Fibroblast of pulmonary artery (primary cell): ENCODE data around the gene MAST4.

Experiments
- DNase-seq: peaks from one replicate; pipeline ENCODE4 v3.0.0-alpha.2; 2010; ENCODE audit warnings: low read depth
- H3K4me3 ChIP-seq: replicated peaks from 2 replicates; pipeline ENCODE4 v1.5.1; 2011; ENCODE audit warnings: low read depth, mild to moderate bottlenecking, control low read depth, low read length, moderate library complexity
- CTCF ChIP-seq: IDR thresholded peaks from 2 replicates; pipeline ENCODE4 v1.5.1; 2011; ENCODE audit warnings: mild to moderate bottlenecking, control low read depth, low read length, inconsistent platforms; ENCODE audit errors: missing control alignments

The MAST4 gene

GRCh38 chr5:66595756-66596635 is at the start of gene MAST4:
MAST4 (plus strand) TSS chr5:66596393; CDS start chr5:66596656, 263 bp downstream.
- TF ChIP-seq CTCF = no peak
- DNase-seq = peak; percentile 91
- peak within 1 kb of the TSS; percentile 58 for H3K4me3 ChIP-seq

- no peak for DNase-seq
- no peak for TF ChIP-seq CTCF
- H3K4me3 ChIP-seq = no peak overlapping the region
These were observed 49.7 kb upstream of the MAST4 start for GRCh38 chr5:66546541-66546940.

GRCh38 chr5:66551338-66551737 is 44.9 kb upstream of the MAST4 start:
- H3K4me3 ChIP-seq = no peak overlapping the region
- no peak for TF ChIP-seq CTCF
- no peak for DNase-seq

GRCh38 chr5:66551945-66552344 is 44.2 kb upstream of the MAST4 start:
- DNase-seq = peak; percentile 22
- no peak for TF ChIP-seq CTCF
- no peak overlapping the region for H3K4me3 ChIP-seq

GRCh38 chr5:66553368-66553912 is 42.8 kb upstream of the MAST4 start:
- no peak overlapping the region for H3K4me3 ChIP-seq
- TF ChIP-seq CTCF = no peak
- no peak for DNase-seq

GRCh38 chr5:66553916-66554575 is 42.1 kb upstream of the MAST4 start:
- DNase-seq = peak; percentile 63
- TF ChIP-seq CTCF = no peak

More at GRCh38 chr5:66553916-66554575, 42.1 kb upstream of the MAST4 start:
- H3K4me3 ChIP-seq = no peak overlapping the region
